MCF 10A (cell line): ENCODE results near the gene MED13L. TPM values are rescaled to one million over a fixed set of nuclear protein-coding genes. Genes with fewer than 3 reads are reported as not detected.

ENCODE experiments used
- BruUV-seq: library from RNA; stranded (reverse); fragments of 400-500 nt; replicated peaks from 2 replicates; lab custom pipeline; 2021; lab: Mats Ljungman, UMichigan
- CTCF ChIA-PET: fragments of 300-600 bp; sonication (Branson Sonifier 250); formaldehyde crosslinking; extraction: SDS; loops from one replicate; lab custom pipeline; 2021; ENCODE audit warnings: antibody characterized with exemption, inconsistent platforms; lab: Yijun Ruan, JAX
- POLR2A ChIA-PET: fragments of 300-600, 350-650 bp; sonication (Branson Sonifier 250); formaldehyde crosslinking; extraction: SDS; loops from one replicate; lab custom pipeline; 2020; ENCODE audit warnings: antibody characterized with exemption, inconsistent platforms; lab: Yijun Ruan, JAX
- DNase-seq: peaks from one replicate; pipeline ENCODE4 v3.0.0-alpha.2; 2018; ENCODE audit not compliant: unreplicated experiment
- H3K27ac Mint-ChIP-seq: one replicate; pipeline ENCODE4 v1.8.0; 2022; ENCODE audit warnings: mild to moderate bottlenecking, low read depth, mixed read lengths; ENCODE audit not compliant: unreplicated experiment
- H3K27me3 Mint-ChIP-seq: one replicate; pipeline ENCODE4 v1.8.0; 2022; ENCODE audit warnings: mixed read lengths; ENCODE audit not compliant: insufficient read depth, unreplicated experiment
- H3K36me3 Mint-ChIP-seq: one replicate; pipeline ENCODE4 v1.8.0; 2022; ENCODE audit warnings: mild to moderate bottlenecking, moderate library complexity, mixed read lengths; ENCODE audit not compliant: insufficient read depth, unreplicated experiment
- H3K4me1 Mint-ChIP-seq: one replicate; pipeline ENCODE4 v1.8.0; 2022; ENCODE audit warnings: mixed read lengths; ENCODE audit not compliant: insufficient read depth, unreplicated experiment
- H3K4me3 Mint-ChIP-seq: one replicate; pipeline ENCODE4 v1.8.0; 2022; ENCODE audit warnings: mild to moderate bottlenecking, moderate library complexity, mixed read lengths; ENCODE audit not compliant: unreplicated experiment
- H3K9me3 Mint-ChIP-seq: one replicate; pipeline ENCODE4 v1.8.0; 2022; ENCODE audit warnings: mixed read lengths; ENCODE audit not compliant: unreplicated experiment
- intact Hi-C: fragments of 100-400 bp; cut with micrococcal nuclease; formaldehyde crosslinking; loops from 2 replicates; pipeline ENCODE4 v1.14.1; 2022
- total RNA-seq: library from RNA; stranded (reverse); gene quantifications from 2 replicates; pipeline ENCODE4 v1.2.3, GENCODE V29; 2022
- TF ChIP-seq, protein P1 (sequence below): fragments of 200-600 bp; IDR thresholded peaks from one replicate; pipeline ENCODE4 v1.8.0; 2022; ENCODE audit warnings: antibody characterized with exemption, mild to moderate bottlenecking; ENCODE audit not compliant: unreplicated experiment

Gene MED13L
- total RNA-seq, 1 experiment from 2014 or later: 91.6 TPM

DNA sequence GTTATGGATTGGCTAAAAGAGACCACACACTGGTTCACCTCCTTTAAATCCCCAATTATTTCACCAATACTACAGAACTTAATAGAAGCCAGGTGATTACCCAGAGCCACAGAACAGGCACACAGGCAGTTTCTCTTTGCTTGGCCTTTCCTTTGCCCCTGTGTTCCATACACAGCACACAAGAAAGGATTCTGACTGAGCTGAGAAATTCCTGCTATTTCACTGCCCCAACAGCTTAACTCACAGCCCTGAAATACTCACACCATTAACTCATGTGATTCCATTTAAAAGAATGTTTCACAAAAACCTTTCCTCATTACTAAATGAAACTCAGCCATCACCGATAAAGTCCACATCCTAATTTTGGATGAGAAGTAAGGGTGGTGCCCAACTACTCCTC is 133.6 kb downstream of the MED13L start:
- Mint-ChIP-seq H3K4me1 (peaks cover 47% of the 10 kb centered on the region), H3K4me3 (no peak overlapping the region), H3K9me3 (no peaks in the 10 kb centered on the region), H3K27me3 (no peaks in the 10 kb centered on the region), H3K36me3 (no peaks in the 10 kb centered on the region), H3K27ac (peak overlapping the region; percentile 86)
- BruUV-seq: no TSS peak
- DNase-seq: no peak
- intact Hi-C loops: loop anchor here (5.0 to 10.0 kb wide), 3 partner anchors 77 to 563 kb away; no protein-coding TSS in a partner anchor
- TF ChIP-seq, protein P1, sequence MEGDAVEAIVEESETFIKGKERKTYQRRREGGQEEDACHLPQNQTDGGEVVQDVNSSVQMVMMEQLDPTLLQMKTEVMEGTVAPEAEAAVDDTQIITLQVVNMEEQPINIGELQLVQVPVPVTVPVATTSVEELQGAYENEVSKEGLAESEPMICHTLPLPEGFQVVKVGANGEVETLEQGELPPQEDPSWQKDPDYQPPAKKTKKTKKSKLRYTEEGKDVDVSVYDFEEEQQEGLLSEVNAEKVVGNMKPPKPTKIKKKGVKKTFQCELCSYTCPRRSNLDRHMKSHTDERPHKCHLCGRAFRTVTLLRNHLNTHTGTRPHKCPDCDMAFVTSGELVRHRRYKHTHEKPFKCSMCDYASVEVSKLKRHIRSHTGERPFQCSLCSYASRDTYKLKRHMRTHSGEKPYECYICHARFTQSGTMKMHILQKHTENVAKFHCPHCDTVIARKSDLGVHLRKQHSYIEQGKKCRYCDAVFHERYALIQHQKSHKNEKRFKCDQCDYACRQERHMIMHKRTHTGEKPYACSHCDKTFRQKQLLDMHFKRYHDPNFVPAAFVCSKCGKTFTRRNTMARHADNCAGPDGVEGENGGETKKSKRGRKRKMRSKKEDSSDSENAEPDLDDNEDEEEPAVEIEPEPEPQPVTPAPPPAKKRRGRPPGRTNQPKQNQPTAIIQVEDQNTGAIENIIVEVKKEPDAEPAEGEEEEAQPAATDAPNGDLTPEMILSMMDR: no peak
- POLR2A ChIA-PET: interaction anchor here (0.6 to 2.1 kb wide), 6 partner anchors 10 to 92 kb away, joined by 3 to 8 read pairs (median 6); no protein-coding TSS in a partner anchor
- CTCF ChIA-PET: interaction anchor here (1.0 to 4.1 kb wide), 2 partner anchors 92 to 146 kb away, joined by 3 to 33 read pairs; no protein-coding TSS in a partner anchor

DNA sequence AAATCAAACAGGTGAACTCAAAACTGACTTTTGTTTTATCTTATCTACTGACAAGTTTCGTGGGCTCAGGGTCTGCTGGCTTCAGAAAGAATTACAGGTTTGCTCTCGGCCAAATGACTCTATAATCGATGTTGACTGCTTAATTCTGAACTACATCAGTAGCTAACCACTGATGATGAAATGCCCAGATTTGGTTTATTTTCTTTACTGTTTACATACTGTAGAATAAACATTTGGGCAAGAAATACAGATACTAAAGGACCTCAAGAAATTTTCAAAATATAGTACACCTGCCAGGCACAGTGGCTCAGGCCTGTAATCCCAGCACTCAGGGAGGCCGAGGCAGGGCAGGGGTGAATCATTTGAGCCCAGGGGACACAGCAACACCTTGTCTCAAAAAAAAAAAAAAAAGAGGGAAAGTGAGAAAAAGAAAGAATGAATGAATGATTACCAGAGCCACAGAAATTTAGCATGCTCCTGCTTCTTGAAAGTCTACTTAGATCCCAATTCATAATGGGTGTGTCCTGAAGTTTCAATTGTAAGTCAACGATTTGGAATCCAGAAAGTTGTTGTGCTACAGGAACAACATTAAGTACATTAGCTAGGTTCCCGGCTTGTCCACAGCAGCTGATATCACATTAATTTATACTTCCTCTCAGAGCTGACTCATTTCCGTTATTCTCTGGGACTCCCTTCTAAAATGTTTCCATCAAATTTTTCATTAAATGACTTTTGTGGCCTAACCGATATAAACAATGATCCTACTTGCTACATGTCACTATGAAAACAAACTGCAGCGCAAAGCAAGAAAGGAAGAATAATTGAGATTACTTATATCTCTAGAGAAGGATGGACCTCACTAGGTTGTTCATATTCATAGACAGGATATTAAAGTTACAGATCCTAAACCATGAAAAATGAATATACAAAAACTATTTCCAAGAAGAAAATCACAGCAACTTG is 134.3 kb downstream of the MED13L start:
- Mint-ChIP-seq H3K4me3 (peak overlapping the region; percentile 27), H3K4me1 (peaks cover 50% of the 10 kb centered on the region), H3K27me3 (no peaks in the 10 kb centered on the region), H3K36me3 (no peaks in the 10 kb centered on the region), H3K27ac (peak overlapping the region; percentile 86), H3K9me3 (no peaks in the 10 kb centered on the region)
- TSS peak; percentile 27 for BruUV-seq
- CTCF ChIA-PET: interaction anchor here (0.5 to 4.1 kb wide), 6 partner anchors 76 to 145 kb away, joined by 3 to 33 read pairs (median 5); no protein-coding TSS in a partner anchor
- intact Hi-C loops: loop anchor here (5.0 to 10.0 kb wide), 3 partner anchors 76 to 564 kb away; no protein-coding TSS in a partner anchor
- peak; percentile 55 for DNase-seq
- POLR2A ChIA-PET: interaction anchor here (0.7 to 2.8 kb wide), 7 partner anchors 10 to 92 kb away, joined by 3 to 13 read pairs (median 6); no protein-coding TSS in a partner anchor
- TF ChIP-seq, protein P1: no peak

DNA sequence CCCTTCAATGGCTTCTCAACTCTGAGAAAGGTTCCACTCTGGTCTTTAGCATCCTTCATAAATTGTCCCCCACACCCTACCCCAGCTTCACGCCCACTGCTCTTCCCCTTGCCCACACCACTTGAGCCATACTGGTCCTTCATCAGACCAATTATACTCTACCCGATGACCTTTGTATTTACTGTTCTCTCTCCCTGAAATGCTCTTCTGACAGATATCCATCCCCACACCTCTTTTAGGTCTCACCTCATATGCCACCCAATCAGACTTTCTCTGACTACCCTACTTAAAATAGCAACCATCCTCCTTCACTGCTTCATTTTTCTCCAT is 135.7 kb downstream of the MED13L start:
- DNase-seq: no peak
- Mint-ChIP-seq H3K27me3 (no peaks in the 10 kb centered on the region), H3K4me1 (peaks cover 51% of the 10 kb centered on the region), H3K27ac (peak overlapping the region; percentile 6), H3K4me3 (no peak overlapping the region), H3K9me3 (no peaks in the 10 kb centered on the region), H3K36me3 (no peaks in the 10 kb centered on the region)
- CTCF ChIA-PET: interaction anchor here (0.6 to 4.1 kb wide), 22 partner anchors 8 to 458 kb away, joined by 3 to 33 read pairs (median 4); no protein-coding TSS in a partner anchor
- intact Hi-C loops: loop anchor here (1.0 to 10.0 kb wide), 6 partner anchors 74 to 566 kb away; partner anchors contain the start of gene MED13L
- POLR2A ChIA-PET: interaction anchor here (0.5 to 2.8 kb wide), 5 partner anchors 8 to 120 kb away, joined by 3 to 13 read pairs (median 4); no protein-coding TSS in a partner anchor
- BruUV-seq: no TSS peak
- TF ChIP-seq, protein P1: no peak
